HG03097 (cell line): ENCODE data around the gene PRAC2.

ENCODE experiments used
- ATAC-seq: cut with Tn5 transposase; IDR thresholded peaks from one replicate; pipeline ENCODE4 v1.9.1; 2021; ENCODE audit not compliant: unreplicated experiment, low FRiP score

Gene PRAC2

GRCh38 chr17:48719642-48720265, 3.2 kb upstream of the PRAC2 start:
- no peak for ATAC-seq

- ATAC-seq, result no peak
Measured at GRCh38 chr17:48720266-48721008, 2.5 kb upstream of the PRAC2 start.

GRCh38 chr17:48721009-48721402, 2.0 kb upstream of the PRAC2 start:
- no peak for ATAC-seq

GRCh38 chr17:48722201-48722907, 631 bp upstream of the PRAC2 start, which contains the start of gene PRAC1:
TSS of gene PRAC1 (minus strand) at chr17:48722518. CDS start at chr17:48722392, 126 bp downstream.
- no peak for ATAC-seq

GRCh38 chr17:48723423-48724250, 652 bp downstream of the PRAC2 start:
- ATAC-seq, result no peak

- no peak for ATAC-seq
Measured at GRCh38 chr17:48724251-48725003, 1.4 kb downstream of the PRAC2 start.

GRCh38 chr17:48725004-48725287, 2.0 kb downstream of the PRAC2 start:
- no peak for ATAC-seq

GRCh38 chr17:48725288-48726064, 2.5 kb downstream of the PRAC2 start:
- no peak for ATAC-seq

GRCh38 chr17:48726114-48726915, 3.3 kb downstream of the PRAC2 start:
- no peak for ATAC-seq

- ATAC-seq, result no peak
Measured at GRCh38 chr17:48726916-48727286, 3.9 kb downstream of the PRAC2 start.

GRCh38 chr17:48727415-48728175, 4.6 kb downstream of the PRAC2 start:
- no peak for ATAC-seq

- ATAC-seq, result no peak
Measured at GRCh38 chr17:48728232-48729231, 5.5 kb downstream of the PRAC2 start, which contains the start of gene HOXB13. TSS of gene HOXB13 (minus strand) at chr17:48728750. CDS start at chr17:48728593, 157 bp downstream.

GRCh38 chr17:48729335-48730239, 6.6 kb downstream of the PRAC2 start:
- no peak for ATAC-seq

- ATAC-seq, result no peak
Measured at GRCh38 chr17:48730240-48730550, 7.2 kb downstream of the PRAC2 start.

GRCh38 chr17:48731355-48731754, 8.4 kb downstream of the PRAC2 start:
- ATAC-seq, result no peak
